GM19035 (cell line): ENCODE measurements around the gene PIMREG.
"Not testable (repeated sequence)": the region's sequence is repeated elsewhere in the genome, so short reads cannot be mapped to it uniquely, and the experiment has no call there.

Source experiments
- ATAC-seq: cut with Tn5 transposase; IDR thresholded peaks from one replicate; pipeline ENCODE4 v1.9.1; 2021; ENCODE audit not compliant: unreplicated experiment

Gene PIMREG

DNA sequence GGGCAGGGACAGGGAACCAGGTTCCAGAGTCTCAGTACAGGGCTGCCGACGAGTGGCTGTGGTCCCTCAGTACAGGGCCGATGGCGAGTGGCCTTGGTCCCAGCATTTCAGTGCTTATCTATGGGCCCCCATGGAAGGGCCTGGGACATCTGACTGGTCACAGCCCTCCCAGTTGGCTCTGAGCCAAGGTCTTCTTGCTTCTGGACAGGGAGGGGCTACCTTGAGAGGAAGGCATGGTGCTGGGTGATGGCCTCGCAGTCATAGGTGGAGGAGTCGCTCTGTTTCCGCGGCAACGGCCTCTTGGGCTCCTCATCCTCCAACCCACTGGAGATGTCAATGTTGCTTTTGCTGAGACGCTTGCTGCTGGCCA, 32.5 kb downstream of the PIMREG start:
- no peak for ATAC-seq

DNA sequence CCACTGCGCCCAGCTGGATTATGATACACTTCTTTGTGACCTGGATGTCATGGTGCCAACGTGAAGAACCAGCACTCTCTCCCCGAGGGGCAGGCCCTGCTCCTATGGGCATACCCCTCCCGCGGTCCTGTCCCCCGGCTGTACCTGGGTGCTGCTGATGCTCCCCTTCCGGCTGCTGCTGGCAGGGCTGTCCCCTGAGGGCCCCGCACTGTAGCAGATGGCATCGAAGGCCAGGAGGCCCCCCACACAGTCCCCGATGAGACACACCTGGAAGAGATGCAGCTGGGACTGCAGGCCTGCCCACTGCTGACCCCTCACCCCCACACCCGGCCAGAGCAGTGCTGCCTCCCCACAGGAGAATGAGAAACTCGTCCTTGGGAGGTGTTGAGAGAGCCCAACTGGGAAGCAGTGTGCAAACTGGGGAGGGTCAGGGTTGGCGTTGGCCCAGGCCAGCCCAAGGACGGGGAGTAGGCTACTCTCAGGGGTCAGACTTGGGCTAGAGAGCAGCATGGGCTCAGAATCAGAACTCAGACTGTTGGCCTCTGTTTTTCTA, 33.7 kb downstream of the PIMREG start:
- ATAC-seq = no peak

DNA sequence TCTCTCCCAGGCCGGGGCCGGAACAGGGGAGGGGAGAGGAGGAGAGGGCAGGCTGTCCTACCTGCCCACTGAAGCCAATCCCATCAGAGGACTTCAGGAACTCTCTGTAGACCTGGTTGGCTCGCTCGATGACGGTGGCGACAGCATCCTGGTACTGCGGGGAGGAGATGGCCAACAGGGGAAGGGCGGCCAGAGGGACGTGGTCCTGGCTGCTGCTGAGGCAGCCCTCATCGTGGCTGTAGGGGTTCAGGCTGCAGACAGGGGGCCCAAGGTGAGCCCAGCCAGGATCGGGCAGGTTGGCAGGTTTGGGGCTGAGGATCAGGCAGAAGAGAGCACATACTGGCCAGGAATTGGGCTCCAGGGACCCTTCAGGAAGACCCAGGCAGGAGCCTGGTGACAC, 34.2 kb downstream of the PIMREG start:
- ATAC-seq = no peak

DNA sequence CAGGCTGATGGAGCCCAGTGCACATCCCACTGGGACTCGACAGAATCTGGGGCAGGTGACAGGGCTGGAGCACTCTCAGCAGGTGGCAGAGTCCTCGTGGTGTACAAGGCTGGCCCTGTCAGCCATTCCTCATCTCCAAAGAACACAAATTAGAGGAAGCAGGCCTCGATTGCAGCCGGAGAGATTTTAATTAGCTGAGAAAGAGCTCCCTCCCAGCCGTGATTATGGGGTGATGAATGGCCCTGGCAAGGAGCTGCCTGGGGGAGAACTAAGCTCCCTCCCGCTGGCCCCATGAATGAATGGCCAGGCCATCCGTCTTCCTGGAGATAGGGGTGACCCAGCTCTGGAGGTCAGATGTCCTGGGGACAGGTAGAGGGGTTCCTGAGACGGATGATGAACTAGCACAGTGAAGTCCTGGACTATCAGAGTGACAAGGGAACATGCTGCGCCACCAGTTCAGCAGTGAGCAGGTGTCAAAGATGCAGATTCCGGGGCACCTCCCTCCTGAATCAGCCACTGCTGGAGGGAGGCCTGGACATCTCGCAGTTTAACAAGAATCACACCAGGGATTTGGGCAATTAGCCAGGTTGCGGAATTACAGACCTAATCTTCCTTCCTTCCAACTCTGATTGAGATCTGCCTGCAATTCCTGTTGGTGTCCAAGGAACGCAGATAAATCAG, 35.5 kb downstream of the PIMREG start:
- no peak for ATAC-seq

DNA sequence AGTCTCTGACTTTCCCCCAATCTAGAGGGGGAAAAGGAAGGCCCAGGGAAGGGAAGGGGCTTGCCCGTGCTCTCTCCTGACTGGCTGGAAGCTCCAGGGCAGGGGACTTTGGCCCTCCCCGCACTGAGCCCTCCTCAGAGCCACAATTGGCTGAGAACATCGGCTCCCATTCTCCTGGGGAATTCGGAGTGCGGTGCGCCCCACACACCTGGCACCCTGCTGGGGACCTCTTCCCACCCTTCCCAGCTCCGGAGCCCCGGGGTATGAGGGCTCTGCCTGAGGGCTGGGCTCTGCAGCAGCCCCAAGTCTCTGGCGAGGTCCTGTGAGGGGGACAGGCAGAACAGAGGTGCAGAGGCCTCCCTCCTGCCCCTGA, 36.0 kb downstream of the PIMREG start:
- ATAC-seq = no peak

DNA sequence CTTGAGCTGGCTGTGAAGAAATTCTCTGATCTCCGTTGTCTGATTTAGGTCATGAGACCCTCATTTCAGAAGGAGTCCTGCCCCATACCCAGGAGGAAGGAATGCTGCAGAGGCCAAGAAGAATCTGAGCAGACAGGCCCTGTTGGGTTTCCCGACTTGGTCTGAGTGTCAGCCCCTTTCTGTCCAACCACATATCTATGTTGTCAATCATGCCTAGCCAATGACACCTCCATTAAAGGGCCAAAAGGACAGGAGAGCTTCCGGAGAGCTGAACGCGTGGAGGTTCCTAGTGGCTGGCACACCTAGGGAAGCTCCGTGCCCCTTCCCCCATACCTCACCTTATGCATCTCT, 37.8 kb downstream of the PIMREG start:
- ATAC-seq = no peak

DNA sequence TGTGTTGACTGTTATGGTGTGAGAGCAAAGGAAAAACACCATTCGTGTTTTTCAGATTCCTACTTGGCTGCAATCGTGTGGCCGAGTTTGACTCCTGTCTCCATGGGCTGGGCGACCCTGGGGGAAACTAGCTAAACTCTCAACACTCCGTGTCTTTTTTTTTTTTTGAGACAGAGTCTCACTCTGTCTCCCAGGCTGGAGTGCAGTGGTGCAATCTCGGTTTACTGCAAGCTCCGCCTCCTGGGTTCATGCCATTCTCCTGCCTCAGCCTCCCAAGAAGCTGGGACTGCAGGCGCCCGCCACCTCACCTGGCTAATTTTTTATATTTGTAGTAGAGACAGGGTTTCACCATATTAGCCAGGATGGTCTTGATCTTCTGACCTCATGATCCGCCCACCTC, 38.5 kb downstream of the PIMREG start:
- not testable (repeated sequence) for ATAC-seq

DNA sequence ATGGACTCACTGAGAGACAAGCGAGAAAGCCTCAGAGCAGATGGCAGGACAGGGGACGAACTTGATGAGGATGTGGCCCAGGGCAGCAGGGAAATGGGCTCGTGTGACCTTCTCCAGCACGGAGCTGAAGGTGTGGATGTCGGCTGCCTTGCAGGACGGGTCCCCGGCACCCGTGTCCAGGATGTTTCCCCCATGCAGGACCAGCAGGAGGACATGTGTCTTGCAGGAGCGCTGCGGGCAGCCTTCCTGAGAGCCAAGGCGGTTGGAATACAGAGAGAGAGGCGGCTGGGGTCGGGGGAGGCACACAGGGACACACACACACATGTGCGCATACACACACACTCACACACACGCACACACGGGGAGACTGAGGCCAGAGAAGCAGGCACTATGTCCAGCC, 39.3 kb downstream of the PIMREG start:
- no peak for ATAC-seq

DNA sequence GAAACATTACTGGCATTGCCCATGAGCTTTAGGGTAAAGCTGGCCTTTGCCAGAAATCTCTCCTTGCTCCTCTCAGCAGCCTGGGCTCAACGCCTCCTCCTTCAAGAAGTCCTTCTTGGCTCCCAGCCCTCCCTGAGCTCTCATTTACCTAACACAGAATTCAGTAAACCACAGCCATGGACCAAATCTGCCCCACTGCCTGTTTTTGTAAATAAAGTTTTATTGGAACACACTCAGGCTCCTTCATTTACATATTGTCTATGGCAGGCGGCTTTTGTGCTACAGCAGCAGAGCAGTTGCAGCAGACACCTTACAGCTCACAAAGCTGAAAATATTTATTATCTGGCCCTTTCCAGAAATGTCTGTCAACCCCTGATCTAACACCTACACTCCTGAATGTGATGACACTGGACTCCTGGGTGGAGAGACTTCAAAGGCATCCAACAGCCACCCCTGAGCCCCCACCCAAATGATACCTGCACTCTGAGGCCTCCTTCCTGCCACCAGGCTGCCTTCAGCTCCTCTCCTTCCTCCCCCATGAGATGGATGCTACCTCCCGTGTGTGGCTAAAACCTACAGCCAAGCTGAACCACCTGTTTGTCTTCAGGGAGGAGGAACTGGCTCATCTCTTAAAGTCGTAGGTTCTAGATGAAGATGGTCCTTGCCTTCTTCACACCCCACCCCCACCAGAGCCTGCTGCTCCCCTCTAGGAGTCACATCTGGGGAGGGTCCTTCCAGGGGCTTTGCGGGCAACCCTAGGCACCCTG, 41.6 kb downstream of the PIMREG start:
- no peak for ATAC-seq

DNA sequence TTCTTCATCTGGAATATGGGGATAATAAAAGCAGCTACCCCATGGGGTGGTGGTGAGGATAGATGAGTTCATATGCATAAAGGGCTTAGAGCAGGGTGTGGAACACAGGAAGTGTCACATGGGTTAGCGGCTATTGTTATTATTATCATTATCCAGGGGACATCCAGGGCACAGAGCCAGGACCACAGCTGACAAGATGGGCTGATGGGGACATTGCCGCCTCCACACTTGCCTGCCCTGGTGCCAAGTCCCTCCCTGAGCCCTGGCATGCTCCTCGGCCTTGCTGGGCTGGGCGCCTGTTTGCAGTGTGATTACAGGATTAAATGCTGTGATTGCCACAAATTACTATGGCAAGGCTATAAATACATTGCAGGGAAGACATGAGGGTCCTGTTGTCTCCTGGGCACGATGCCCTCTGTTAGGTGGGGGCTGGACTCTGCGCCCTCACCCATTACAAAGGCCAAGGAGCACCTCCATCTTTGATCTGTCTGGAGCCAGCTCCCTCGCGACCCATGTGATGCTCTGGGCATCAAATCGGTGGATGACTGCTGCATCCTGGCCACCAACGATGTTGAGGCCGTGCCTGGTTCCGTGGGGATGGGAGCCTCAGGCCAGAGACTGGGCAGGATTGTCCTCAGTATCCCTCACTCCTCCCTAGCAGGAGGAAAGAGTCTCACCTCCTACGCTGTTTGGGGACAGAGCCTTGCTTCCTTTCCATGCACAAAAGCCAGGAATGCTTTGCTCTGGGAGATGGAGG, 43.2 kb downstream of the PIMREG start:
- ATAC-seq = no peak

DNA sequence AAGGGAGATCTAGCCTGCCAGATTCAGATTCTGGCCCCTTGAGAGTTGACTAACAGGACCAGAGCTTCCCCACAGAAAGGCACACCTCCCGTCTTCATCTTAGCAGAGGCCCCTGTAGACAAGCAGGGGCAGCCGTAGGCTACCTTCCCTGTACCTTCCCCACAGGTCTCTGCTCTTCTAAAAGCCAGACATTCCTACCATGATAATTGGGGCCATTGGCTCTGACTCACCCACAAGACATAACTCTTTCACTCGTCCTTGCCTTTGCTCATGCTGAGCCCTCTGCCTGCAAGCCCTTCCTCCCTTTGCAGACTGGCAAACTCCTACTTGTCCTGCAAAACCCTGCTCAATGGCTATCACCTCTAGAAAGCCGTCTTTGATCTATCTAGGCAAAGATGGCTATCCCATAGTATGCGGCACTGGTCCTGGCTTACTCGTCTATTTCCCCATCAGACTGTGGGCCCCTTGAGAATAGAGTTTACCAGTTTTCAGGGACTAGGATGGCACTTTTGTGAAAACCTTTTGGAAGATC, 43.8 kb downstream of the PIMREG start:
- ATAC-seq = no peak

DNA sequence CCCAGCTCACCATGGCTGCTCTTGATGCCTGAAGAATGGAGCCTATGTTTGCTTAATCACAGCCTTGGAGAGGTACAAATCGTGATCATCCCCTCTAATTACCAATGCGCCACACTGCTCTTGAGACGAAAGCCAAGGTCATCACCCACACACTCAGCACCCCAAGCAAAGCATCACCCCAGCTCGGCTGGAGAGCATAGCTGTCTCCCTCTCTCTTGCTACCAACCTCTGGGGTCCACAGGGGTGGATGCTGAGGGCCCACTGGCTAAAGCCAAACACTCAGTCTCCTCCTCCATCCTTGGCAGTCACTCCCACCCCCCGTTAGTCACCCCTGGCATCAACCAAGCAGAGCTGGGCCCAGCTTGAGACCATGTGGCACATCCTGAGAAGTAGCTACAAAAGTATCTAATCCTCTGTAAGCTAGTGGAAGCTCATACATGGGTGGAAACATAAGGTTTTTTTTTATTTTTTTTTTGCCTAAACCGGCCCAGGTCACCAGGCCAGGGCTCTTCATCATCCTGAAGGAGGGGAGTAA, 44.8 kb downstream of the PIMREG start:
- ATAC-seq = no peak

DNA sequence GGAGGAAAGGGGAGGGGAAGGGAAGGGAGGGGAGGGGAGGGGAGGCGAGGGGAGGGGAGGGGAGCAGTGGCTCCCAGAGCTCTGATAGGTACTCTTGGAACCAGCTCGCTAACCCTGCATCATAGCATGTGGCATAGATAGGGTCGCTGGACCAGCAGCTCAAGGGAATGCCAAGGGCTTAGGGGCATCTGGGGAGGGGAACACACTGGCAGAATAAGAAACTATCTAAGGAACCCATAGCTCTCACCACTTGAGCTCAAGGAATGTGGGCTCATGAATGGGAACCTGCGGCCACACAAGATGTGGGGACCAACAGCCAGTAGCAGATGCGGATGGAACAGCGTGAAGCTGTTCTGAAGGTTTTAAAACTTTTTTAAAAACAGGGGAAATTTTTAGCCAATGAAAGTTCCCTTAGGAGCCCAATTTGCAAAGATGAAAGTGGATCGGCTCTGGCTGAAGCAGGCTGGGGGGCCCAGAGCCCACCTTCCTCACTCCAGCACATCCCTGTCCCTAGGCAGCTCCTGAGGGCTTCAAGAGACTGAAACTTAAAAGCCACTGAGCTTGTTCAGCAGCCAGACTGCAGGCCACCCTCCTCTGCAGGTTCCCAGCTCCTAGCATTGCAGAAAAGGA, 46.9 kb downstream of the PIMREG start:
- no peak for ATAC-seq

DNA sequence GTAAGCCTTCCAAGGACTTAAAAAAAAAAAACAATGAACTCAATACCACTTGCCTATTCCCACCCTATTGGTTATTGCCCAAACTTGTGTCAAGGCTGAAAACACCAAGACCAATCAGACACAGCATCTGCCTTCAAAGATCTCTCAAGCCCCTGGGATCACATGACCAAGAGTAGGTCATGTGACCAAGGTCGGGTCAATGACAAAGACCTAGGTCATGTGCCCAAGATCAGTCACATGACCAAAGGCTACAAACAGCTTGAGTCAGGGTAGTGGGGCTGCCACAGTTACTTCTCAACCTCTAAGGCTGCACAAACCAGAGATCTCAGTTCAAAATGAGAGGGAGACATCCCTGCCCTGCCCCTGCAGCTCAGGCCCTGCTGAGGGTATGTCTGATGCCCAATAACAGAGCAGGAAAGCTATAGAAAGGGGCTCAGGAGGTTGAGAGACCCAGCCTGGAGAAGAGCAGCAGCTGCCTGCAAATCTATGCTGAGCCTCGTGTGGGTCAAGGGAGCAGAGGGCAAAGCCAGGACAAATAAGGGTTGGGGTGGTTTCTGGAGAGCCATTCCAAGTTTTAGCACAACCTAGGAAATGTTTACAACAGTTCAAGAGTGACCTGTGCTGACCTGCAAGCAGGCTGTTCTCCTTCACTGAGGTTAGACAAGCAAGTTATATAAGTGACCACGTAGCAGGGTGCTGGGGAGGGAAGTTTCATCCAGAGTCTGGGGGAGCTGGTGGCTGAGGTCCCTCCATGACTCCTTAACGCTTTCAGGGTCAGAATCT, 48.8 kb downstream of the PIMREG start:
- no peak for ATAC-seq

DNA sequence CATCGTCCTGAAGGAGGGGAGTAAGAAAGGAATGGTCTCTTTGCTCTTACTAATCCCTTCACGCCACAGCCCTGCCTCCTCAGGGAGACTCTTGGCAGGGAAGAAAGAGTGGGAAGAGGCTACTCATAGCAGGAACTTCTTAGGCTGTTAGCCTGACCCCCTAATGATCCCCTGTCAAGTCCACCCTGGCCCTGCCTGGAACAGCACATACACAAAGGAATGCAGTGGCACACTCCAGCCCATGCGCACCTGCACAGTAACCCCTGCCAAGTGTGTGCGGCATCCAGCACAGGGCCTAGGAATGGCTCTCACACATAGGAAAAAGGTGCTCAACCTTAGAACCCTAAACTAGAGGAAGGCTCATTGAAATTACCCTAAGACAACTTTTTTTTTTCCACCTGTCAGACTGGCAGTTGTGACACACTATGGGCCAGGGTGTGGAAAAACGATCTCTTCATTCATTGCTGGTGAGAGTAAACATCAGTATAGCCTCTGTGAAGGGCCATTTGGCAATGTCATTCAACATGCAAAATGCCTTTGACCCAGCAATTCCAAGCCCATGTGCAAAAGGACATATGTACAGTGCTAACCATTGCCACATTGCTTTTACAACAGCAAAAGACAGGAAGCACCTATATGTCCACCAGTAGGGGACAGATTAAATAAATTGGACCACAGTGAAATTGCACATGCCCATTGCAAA, 50.1 kb downstream of the PIMREG start:
- no peak for ATAC-seq

DNA sequence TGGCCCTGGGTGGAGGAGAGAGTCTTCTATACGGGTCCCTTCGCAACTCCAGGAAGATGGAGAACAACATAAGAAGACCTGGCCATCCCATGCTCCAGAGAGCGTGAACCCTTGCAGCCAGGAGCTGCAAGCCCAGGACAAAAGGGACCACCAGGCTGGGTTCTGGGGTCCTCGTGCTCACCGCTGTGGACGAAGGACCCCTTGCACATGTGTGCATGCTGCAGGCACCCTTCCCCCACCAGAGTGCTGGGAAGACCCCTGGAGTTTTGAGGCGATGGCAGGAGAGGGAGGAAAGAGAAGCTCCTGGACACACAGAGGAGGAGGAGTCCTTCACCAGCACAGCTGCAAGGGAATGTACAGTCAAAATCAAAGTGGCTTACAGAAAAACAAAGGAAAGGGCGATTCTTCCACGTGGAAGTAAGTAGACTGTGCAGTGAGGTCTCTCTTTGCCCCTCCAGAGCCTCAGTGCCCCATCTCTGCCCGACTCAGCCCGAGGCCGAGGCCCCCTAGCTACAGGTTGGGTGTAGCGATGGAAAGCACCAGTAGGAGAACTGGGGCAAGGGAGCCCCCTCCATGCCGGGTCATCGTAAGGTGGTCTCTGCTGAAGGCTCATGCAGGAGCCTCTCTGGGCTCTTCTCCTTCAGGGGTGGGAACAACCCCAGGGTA, 51.3 kb downstream of the PIMREG start:
- no peak for ATAC-seq

DNA sequence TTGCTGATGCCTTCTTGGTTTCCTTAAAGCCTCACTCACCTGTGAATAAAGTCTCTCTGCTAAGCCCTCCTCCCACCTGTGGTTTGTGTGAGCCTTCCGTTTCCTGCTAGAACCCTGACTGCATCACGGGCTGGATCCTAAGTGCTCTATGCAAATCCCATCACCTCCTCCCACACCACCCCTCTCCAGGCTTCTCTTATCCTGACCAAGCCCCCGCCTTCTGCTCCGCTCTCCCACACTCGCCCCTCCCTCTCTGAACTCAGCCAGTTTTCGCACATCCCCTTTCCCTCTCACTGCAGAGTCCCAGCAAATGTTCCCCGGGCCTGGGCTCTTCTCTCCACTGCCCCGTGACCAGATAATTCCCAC, 51.8 kb downstream of the PIMREG start:
- no peak for ATAC-seq

DNA sequence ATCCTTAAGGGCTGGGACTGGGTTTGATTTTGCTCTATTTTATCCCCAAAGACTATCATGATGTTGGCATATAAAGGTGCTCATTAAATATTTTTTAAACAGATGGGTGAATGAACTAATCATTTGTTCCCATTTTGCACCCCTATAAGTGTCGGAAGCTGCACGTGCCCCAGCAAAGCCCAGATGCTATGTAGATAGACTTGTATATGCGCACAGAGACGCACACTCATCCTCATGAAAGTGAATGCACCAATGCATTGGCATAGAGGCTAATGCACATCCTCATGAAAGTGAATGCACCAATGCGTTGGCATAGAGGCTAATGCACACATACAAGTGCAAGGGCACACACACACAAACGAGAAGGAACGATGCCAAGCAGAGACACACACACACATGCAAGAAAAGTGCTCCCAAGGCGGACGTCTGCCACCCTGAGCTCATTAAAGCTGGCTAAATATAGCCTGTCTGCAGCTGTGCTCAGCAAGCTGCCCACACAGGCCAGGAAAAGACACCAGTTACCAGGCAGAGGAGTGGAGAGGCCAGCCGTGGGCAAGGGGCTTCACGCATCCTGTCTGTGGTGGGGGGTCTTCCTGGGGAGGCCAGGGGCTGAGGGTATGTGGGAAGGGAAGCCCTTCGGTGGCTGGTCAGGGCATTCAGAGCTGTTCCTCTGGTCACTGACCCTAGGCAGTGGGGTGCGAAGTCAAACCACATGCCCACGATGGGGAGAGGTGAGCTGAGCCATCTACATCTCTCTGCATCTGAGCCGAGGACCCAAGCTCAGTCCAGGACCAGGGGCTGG, 52.6 kb downstream of the PIMREG start:
- no peak for ATAC-seq
